ENCODE measurements around the gene LCT. TPM values are rescaled to one million over a fixed set of nuclear protein-coding genes. Genes with fewer than 3 reads are reported as not detected.
A peak's percentile ranks its signal among the peaks of the same experiment; 100 is the strongest.

Gene LCT
- total and polyA plus RNA-seq, 2 of the 13 experiments (the other 11 are each of a cell fraction or from before 2014, with no cell fraction given), result not detected

DNA sequence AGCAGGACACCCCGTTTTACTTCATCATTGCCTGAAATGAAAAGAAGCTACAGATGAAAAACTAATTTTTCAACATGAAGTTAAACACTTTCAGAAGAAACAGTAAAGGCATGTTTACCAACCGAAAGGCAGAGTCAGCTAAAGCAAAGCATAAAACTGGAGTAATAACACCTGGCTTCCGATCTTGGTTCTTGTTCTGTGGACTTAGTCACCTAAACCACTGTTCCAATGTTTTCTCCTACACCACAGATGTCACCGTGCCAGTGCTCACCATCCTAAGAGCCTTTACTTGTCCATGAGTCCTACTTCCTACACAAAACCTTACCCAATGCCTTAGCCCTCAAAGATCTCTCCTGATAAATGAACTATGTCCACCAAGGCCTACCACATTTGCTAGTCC is 25.7 kb upstream of the LCT start:
- DNase-seq (ENCODE audit: low spot score) (no peak), FAIRE-seq (no peak), ATAC-seq (peak; percentile 27; the same call in 2 of the 3 replicates)
- H3K27ac ChIP-seq (ENCODE audit: extremely low read length, insufficient read depth, low read length), result no peak overlapping the region
- no peaks in the 10 kb centered on the region for H3K4me1 ChIP-seq (ENCODE audit: insufficient read depth, low read length)
- no peaks in the 10 kb centered on the region; a peak in 2 of 5 replicates for H3K36me3 ChIP-seq (replicated peaks in 1 of 2; ENCODE audit: control insufficient read depth in 1 of 2, insufficient read depth in 2 of 2, low read length in 2 of 2)
- in situ Hi-C loops (cut with HindIII; ENCODE audit: extremely low pct_ligation_motif_present, low pct_unique_long_range_greater_than_20kb), result no loop called here
- ChIA-PET CTCF (ENCODE audit: low intra/inter-chr PET ratio, low total read pairs) (no interaction called here), POLR2A (no interaction called here)
- H3K4me3 ChIP-seq (replicated peaks in 1 of 3; ENCODE audit: insufficient read depth in 1 of 3, low read depth in 2 of 3, low read length in 3 of 3), result no peak overlapping the region
- BruUV-seq (replicated peaks), result no TSS peak
- no peaks in the 10 kb centered on the region for H3K27me3 ChIP-seq (ENCODE audit: control insufficient read depth in 1 of 2, insufficient read depth in 2 of 2, low read length in 2 of 2)
- no peaks in the 10 kb centered on the region for H3K79me2 ChIP-seq (ENCODE audit: insufficient read depth, low read length)
- H3K9ac ChIP-seq (ENCODE audit: insufficient read depth, low read depth, low read length), result no peak overlapping the region
- intact Hi-C loops (cut with micrococcal nuclease; ENCODE audit: unreplicated experiment), result no loop called here
- no peaks in the 10 kb centered on the region for H4K20me1 ChIP-seq (ENCODE audit: insufficient read depth, low read length)
- TF ChIP-seq, protein P1, sequence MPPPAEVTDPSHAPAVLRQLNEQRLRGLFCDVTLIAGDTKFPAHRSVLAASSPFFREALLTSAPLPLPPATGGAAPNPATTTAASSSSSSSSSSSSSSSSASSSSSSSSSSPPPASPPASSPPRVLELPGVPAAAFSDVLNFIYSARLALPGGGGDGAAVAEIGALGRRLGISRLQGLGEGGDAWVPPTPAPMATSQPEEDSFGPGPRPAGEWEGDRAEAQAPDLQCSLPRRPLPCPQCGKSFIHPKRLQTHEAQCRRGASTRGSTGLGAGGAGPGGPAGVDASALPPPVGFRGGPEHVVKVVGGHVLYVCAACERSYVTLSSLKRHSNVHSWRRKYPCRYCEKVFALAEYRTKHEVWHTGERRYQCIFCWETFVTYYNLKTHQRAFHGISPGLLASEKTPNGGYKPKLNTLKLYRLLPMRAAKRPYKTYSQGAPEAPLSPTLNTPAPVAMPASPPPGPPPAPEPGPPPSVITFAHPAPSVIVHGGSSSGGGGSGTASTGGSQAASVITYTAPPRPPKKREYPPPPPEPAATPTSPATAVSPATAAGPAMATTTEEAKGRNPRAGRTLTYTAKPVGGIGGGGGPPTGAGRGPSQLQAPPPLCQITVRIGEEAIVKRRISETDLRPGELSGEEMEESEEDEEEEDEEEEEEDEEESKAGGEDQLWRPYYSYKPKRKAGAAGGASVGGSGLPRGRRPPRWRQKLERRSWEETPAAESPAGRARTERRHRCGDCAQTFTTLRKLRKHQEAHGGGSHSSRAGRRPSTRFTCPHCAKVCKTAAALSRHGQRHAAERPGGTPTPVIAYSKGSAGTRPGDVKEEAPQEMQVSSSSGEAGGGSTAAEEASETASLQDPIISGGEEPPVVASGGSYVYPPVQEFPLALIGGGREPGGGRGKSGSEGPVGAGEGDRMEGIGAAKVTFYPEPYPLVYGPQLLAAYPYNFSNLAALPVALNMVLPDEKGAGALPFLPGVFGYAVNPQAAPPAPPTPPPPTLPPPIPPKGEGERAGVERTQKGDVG (CRISPR knock-in tag; IDR thresholded peaks at IDR 0.05; ENCODE audit: borderline replicate concordance), result no peak
- TF ChIP-seq, protein P2, sequence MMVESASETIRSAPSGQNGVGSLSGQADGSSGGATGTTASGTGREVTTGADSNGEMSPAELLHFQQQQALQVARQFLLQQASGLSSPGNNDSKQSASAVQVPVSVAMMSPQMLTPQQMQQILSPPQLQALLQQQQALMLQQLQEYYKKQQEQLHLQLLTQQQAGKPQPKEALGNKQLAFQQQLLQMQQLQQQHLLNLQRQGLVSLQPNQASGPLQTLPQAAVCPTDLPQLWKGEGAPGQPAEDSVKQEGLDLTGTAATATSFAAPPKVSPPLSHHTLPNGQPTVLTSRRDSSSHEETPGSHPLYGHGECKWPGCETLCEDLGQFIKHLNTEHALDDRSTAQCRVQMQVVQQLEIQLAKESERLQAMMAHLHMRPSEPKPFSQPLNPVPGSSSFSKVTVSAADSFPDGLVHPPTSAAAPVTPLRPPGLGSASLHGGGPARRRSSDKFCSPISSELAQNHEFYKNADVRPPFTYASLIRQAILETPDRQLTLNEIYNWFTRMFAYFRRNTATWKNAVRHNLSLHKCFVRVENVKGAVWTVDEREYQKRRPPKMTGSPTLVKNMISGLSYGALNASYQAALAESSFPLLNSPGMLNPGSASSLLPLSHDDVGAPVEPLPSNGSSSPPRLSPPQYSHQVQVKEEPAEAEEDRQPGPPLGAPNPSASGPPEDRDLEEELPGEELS (CRISPR knock-in tag; IDR thresholded peaks at IDR 0.05), result no peak
- TF ChIP-seq ZSCAN25 (CRISPR knock-in tag; IDR thresholded peaks at IDR 0.05) (no peak), MZF1 (CRISPR knock-in tag; IDR thresholded peaks at IDR 0.05; ENCODE audit: borderline replicate concordance) (no peak), NBN (conservative IDR thresholded peaks at IDR 0.05) (no peak), CBFB (CRISPR knock-in tag; IDR thresholded peaks at IDR 0.05) (no peak), RXRA (CRISPR knock-in tag; IDR thresholded peaks at IDR 0.05) (no peak), NFIB (CRISPR knock-in tag; IDR thresholded peaks at IDR 0.05; ENCODE audit: borderline replicate concordance) (no peak), JUNB (CRISPR knock-in tag; IDR thresholded peaks at IDR 0.05; ENCODE audit: borderline replicate concordance) (no peak), HMGA1 (CRISPR knock-in tag; conservative IDR thresholded peaks at IDR 0.05) (no peak), KAT8 (CRISPR knock-in tag; IDR thresholded peaks at IDR 0.05) (no peak)
- TF ChIP-seq, protein P3, sequence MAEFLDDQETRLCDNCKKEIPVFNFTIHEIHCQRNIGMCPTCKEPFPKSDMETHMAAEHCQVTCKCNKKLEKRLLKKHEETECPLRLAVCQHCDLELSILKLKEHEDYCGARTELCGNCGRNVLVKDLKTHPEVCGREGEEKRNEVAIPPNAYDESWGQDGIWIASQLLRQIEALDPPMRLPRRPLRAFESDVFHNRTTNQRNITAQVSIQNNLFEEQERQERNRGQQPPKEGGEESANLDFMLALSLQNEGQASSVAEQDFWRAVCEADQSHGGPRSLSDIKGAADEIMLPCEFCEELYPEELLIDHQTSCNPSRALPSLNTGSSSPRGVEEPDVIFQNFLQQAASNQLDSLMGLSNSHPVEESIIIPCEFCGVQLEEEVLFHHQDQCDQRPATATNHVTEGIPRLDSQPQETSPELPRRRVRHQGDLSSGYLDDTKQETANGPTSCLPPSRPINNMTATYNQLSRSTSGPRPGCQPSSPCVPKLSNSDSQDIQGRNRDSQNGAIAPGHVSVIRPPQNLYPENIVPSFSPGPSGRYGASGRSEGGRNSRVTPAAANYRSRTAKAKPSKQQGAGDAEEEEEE (CRISPR knock-in tag; IDR thresholded peaks at IDR 0.05; ENCODE audit: borderline replicate concordance), result no peak
- TF ChIP-seq, protein P4, sequence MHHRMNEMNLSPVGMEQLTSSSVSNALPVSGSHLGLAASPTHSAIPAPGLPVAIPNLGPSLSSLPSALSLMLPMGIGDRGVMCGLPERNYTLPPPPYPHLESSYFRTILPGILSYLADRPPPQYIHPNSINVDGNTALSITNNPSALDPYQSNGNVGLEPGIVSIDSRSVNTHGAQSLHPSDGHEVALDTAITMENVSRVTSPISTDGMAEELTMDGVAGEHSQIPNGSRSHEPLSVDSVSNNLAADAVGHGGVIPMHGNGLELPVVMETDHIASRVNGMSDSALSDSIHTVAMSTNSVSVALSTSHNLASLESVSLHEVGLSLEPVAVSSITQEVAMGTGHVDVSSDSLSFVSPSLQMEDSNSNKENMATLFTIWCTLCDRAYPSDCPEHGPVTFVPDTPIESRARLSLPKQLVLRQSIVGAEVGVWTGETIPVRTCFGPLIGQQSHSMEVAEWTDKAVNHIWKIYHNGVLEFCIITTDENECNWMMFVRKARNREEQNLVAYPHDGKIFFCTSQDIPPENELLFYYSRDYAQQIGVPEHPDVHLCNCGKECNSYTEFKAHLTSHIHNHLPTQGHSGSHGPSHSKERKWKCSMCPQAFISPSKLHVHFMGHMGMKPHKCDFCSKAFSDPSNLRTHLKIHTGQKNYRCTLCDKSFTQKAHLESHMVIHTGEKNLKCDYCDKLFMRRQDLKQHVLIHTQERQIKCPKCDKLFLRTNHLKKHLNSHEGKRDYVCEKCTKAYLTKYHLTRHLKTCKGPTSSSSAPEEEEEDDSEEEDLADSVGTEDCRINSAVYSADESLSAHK (CRISPR knock-in tag; IDR thresholded peaks at IDR 0.05; ENCODE audit: borderline replicate concordance), result no peak
- no peak overlapping the region for H2AFZ ChIP-seq (ENCODE audit: low read length)
- no peak overlapping the region for H3K4me2 ChIP-seq (ENCODE audit: low read depth, low read length)
- H3K9me3 ChIP-seq (ENCODE audit: low read length), result no peaks in the 10 kb centered on the region
- 40% methylated on average over 4 of the region's 4 CpGs for WGBS (ENCODE audit: low lambda C conversion rate)

Measured in HepG2 (cell line).